NCI-H524 (cell line): Measurements from ENCODE around the gene CHST4.
"Not testable (repeated sequence)": the region's sequence is repeated elsewhere in the genome, so short reads cannot be mapped to it uniquely, and the experiment has no call there.

Experiments
- DNase-seq, 2 experiments: peaks; one replicate each; lab custom pipeline; 2025; lab: John Stamatoyannopoulos, UW

Gene CHST4

DNA sequence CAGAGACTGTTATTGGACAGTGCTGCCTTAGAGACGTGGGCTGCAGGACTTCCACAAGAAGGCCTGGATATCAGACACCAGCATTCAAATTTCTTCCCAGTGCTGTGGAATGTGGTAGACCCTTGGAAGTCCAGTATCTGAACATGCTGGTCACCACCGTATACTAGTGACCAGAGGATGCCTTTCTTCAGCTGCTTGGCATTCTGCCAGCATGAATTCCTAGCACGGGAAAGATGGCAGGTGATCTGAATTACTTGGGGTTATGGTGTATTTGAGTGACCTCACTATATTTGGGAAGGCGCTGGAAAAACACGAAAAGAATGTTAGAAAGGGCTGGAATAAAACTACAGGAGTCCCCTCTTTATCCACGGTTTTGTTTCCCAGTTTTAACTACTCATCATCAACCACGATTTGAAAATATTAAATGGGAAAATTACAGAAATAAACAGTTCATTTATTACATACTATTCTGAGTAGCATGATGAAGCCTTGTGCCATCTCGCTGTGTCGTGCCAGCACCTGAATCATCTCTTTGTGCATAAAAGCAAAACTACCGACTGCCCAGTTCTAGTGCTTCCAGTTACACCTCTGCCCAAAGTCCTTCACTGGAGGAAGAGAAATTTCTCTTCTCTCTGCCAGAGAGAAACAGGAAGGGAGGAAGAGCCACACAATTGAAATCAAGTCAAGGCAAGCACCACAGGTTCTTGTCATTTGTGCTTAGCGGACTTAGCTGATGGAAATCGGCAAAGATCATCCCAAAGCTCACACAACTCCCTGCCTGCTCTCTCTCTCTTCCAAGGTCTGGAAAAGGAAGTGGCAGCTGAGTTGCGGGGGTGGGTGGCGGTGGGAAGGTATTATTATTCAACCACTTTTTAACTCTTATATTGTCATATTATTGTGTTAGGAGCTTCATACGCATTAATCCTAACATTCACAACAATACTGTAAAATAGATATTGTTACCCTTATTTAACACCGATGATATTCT is 1.4 kb upstream of the CHST4 start:
- no peak for DNase-seq

DNA sequence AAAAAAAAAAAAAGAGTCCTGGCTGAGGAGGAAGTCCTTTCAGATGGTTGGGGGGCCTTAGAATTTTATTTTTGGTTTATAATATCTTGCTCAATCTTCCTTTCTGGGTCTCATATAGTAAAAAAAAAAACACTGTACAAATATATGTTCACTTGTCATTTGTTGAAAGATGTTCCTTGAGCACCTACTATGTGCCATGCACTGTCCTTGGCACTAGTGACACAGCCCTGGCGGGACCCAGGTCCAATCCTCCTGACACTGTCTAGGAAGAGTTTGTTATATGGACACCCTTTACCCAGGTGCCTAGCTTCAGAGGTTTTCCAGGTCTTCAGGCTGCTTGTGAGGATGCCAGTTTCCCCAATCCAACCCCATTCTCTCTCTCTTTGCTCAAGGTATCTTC is 2.0 kb downstream of the CHST4 start:
- no peak for DNase-seq

DNA sequence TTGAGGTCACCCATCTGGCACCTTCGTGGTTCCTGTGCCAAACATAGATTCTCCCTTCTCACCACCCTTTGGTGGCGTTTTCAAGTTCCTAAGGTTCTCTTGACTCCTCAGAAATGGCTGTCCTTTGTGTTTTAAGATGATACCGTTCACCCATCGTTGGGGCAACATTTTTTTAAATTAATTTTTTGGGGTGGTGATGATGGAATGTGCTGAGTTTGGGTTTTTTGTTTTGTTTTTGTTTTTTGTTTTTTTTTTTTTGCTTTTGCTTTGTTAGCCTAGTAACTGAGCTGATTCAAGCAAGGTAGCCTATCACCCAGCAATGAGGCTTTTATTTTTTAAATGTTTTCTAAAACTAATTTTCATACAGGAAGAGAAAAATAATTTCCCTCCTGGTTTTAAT is 2.6 kb downstream of the CHST4 start:
- no peak for DNase-seq

GRCh38 chr16:71532366-71532765 is 6.1 kb downstream of the CHST4 start:
- no peak for DNase-seq

DNA sequence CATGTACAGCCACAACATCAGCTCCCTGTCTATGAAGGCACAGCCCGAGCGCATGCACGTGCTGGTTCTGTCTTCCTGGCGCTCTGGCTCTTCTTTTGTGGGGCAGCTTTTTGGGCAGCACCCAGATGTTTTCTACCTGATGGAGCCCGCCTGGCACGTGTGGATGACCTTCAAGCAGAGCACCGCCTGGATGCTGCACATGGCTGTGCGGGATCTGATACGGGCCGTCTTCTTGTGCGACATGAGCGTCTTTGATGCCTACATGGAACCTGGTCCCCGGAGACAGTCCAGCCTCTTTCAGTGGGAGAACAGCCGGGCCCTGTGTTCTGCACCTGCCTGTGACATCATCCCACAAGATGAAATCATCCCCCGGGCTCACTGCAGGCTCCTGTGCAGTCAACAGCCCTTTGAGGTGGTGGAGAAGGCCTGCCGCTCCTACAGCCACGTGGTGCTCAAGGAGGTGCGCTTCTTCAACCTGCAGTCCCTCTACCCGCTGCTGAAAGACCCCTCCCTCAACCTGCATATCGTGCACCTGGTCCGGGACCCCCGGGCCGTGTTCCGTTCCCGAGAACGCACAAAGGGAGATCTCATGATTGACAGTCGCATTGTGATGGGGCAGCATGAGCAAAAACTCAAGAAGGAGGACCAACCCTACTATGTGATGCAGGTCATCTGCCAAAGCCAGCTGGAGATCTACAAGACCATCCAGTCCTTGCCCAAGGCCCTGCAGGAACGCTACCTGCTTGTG is 10.7 kb downstream of the CHST4 start:
- DNase-seq, result no peak

GRCh38 chr16:71537643-71538042 is 11.4 kb downstream of the CHST4 start:
- peak; percentile 23 to 71 for DNase-seq

DNA sequence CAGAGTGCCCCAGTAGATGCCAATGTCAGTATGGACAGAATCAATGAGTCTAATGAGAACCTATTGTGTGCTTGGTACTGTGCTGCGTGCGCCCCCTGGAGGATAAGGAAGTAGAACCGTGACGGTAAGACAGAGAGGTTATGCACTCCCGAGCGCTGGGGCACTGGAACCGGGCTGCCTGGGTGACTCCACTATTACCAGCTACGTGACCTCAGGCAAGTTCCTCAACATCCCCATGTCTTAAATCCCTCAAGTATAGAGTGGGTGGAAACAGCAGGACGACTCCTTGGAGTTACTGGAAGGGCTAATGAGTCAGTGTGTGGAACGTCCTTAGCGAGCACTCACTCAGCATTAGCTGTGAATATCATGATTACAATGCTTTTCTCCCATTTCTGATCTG is 16.2 kb downstream of the CHST4 start:
- DNase-seq, result peak; percentile 53 to 62

DNA sequence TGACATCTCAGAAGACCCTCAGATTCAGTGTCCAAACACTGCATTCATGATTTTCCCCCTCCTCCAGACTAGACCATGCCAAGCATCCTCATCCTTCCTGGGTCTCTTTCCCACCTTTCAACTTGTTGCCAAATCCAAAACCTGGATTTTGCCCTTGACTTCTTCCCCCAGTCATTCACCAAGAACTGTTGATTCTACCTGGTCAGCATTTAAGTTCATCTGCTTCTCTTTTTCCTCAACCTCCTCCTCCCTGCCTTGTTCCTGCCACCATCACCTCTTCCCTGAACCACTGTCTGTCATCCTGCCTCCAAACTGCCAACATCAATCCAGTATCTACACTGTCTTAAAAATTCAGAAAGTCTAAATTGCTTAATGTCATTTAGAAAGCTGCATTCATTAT is 20.9 kb downstream of the CHST4 start:
- DNase-seq, result no peak

- peak in 1 of 2 experiments; percentile 32 for DNase-seq
These were observed 26.7 kb downstream of the CHST4 start for GRCh38 chr16:71552698-71553503.

GRCh38 chr16:71555230-71555891 is 29.1 kb downstream of the CHST4 start:
- DNase-seq, result peak in 1 of 2 experiments; percentile 20

DNA sequence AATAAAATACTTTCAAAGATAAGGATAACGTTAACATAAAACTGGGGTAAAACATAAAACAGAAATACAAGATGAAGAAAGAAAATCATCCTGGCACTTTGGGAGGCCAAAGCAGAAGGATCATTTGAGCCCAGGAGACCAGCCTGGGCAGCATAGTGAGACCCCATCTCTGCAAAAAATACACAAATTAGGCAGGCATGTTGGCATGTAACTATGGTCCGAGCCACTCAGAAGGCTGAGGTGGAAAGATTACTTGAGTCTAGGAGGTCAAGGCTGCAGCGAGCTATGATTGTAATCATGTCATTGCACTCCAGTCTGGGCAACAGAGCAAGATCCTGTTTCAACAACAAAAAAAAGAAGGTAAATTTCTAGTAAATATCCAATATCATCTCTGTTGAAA is 31.1 kb downstream of the CHST4 start:
- DNase-seq, result no peak

DNA sequence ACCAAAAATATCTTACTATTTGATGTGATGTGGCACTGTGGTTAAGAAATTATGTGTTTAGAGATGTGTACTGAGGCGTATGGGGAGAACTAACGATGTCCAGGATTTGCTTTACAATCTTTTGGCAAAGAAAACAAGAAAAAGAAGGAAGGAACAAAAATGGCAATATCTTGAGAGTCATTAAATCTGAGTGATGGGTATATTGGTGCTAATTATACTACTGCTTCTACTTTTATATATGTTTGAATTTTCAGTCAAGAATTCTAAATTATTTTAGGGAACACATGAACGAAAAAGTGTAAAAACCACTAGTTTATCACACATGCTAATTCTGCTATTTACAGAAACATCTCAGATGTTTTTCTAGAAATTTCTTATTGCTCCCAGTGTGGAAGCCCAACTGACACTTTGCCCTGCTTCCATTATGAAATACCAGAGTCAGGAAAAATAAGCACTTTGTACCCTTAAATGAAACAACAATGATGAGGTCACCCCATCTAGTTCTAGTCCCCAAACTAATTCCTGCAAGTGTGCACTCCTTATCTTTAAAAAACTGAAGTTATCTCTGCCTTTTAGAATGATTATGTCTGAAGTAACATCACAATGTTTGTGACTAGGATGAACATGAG is 31.8 kb downstream of the CHST4 start:
- DNase-seq, result no peak

DNA sequence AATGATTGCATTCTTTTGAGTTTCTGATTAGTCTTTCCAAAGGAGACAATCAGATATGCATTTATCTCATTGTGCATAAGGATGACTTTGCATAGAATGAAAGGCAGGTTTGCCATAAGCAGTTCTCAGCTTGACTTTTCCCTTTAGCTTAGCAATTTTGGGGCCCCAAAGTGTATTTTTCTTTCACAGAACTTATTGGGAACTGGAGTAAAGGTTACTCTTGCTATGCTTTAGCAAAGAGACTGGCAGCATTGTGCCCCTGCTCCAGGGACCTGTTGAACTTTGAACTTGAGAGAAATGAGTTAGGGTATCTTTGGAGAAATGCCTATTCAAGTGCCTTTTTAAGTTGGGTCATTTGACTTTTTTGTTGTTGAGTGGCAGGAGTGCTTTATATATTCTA is 33.6 kb downstream of the CHST4 start:
- DNase-seq, result no peak

- not testable (repeated sequence) for DNase-seq
These were observed 35.7 kb downstream of the CHST4 start for GRCh38 chr16:71561886-71562285.

DNA sequence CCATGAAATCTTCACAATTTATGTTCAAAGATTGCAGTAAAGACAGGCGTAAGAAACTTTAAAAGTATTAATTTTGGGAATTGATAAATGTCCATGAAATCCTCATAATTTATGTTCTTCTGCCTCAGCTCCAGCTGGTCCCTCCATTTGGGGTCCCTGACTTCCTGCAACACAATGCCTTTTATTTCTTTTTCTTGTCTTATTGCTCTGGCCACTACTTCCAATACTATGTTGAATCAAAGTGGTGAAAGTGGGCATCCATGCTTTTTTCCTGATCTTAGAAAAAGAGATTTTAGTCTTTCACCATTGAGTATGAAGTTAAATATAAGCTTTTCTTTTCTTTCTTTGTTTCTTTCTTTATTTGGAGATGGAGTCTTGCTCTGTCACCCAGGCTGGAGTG is 36.3 kb downstream of the CHST4 start:
- no peak for DNase-seq

DNA sequence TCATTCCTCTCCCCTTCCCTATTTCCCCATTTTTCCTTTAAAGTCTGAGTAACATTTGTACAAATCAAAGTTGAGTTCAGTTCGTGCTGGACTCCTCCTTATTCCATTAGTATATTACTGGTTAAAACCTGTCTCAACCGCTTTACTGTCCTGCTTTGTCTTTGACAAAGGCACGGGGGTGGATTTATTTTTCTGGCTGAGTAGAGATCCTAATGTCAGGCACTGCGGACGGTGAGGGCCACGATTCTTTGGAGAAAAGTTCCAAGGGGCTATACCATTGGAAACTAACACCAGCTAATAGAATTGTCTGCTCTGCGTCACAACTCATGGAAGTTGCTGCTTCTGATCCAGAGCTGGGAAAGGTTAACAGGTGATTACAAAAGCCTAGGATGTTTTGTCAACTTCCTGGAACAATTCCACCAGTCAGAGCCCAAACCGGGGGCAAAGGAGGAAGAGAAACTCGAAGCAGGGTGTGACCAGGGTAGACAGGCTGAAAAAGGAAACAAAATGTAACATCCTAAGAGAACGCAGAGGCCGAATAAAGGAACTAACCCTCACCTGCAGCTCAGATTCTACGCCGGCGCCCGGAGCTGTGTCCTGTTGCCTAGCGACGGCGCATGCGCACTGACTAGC is 38.2 kb downstream of the CHST4 start:
- no peak for DNase-seq

DNA sequence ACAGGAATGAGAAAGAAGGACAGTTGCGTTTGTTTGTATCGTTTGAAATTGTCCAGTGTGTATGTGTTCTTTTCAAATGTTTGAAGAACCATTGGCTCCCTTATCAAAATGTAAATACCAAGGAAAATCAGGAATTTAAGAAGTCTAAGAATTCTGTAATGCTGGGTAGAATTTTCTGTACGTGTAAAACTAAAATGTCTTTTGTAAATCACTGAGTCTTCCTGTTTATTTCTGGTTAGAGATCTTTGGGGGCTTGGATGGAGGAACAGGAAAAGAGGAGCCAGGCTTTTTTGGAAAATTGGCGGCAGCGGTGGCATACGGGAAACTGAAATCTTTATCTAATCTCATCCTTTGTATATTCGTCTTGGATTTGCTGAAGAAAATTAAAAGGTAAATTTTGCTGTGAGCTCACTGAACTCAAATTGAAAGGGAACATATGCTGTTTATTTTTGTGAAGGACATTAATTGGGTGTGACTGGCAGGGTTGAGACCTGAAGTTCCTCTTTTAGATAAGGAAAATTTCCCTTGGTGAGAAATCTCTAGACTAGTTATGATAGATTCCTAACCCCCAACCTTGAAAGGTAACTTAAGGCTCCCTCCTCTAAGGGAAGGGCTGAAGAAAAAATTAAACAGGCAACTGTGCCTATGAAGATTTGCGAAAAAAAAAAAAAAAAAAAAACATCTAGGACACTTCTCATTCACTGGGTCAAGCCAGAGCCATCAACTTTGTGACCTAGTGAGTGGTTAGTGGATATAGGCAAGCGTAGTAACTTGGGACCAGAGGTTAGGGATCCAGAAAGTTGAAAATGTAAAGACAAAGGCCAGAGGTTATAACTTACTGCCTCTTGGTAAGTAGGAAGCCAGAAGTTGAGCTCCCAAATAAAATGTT is 39.8 kb downstream of the CHST4 start:
- no peak for DNase-seq

- no peak for DNase-seq
These were observed 41.7 kb downstream of the CHST4 start for GRCh38 chr16:71567931-71568330.

DNA sequence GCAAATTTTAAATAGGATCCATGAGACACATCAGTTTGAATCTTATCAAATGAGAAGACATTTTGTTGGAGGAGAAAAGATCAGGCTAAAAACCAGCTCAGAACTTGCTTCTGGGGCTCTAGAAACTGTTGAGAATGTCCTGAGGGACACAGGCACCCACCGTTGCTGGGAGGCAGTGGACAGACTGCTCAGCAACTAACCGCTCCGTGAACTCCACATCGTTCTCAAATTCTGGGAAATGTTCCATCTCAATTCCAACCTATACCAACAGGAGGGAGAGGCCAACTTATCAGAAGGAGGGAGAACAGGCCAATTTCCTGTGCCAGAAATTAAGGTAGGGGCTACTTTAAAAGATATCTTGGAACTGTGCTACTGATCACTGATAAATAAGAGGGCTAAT is 42.3 kb downstream of the CHST4 start:
- no peak for DNase-seq

- no peak for DNase-seq
These were observed 43.4 kb downstream of the CHST4 start for GRCh38 chr16:71569621-71570020.
